Spleen (tissue), 7 donors: ENCODE results near the gene NARF.

ENCODE experiments used
- CTCF ChIP-seq, 11 experiments: fragments of 200-600 bp in 7 of 11; fragments of 450-650 bp in 4 of 11; sonication (generic) in 4 of 11; IDR thresholded peaks in 8 of 11; conservative IDR thresholded peaks in 3 of 11; 1 replicate in 7 of 11; 2 replicates in 4 of 11; pipeline versions ENCODE4 v1.4.0 to v1.8.0; 2016 to 2021; ENCODE audit warnings: antibody characterized with exemption in 11 of 11, inconsistent platforms in 4 of 11, mild to moderate bottlenecking in 1 of 11
- POLR2A ChIP-seq, 3 donors: fragments of 450-650 bp; IDR thresholded peaks; one replicate each; pipeline ENCODE4 v1.5.1; 2017; ENCODE audit warnings: antibody characterized with exemption in 3 of 3, mild to moderate bottlenecking in 1 of 3
- donor health status: DM: no; HTN: no; CAD: no; lungs with moderate emphysema.
- donor health status: DM: no; HTN: no; CAD: no.
- donor health status: DM: no; HTN: no; CAD: no.

GRCh38 chr17:82503094-82503727 is 44.7 kb downstream of the NARF start:
- TF ChIP-seq POLR2A (IDR thresholded peaks at IDR 0.05) = no peak
- no peak for TF ChIP-seq CTCF (IDR thresholded peaks at IDR 0.05 in 8 of 11, conservative IDR thresholded peaks at IDR 0.05 in 3 of 11)
